HFFc6 (cell line): Measurements from ENCODE around the gene PDZRN3. TPM values are rescaled to one million over a fixed set of nuclear protein-coding genes. Genes with fewer than 3 reads are reported as not detected.
A peak's percentile ranks its signal among the peaks of the same experiment; 100 is the strongest.

Experiments used
- DNase-seq: peaks from one replicate; pipeline ENCODE4 v3.0.0-alpha.2; 2018
- H3K27ac Mint-ChIP-seq: 2 replicates; pipeline ENCODE4 v1.8.0; 2020; ENCODE audit warnings: mild to moderate bottlenecking, mixed read lengths
- H3K27me3 Mint-ChIP-seq: 2 replicates; pipeline ENCODE4 v1.8.0; 2021; ENCODE audit warnings: mild to moderate bottlenecking, moderate library complexity, mixed read lengths; ENCODE audit not compliant: insufficient read depth
- H3K36me3 Mint-ChIP-seq: 2 replicates; pipeline ENCODE4 v1.8.0; 2021; ENCODE audit warnings: low read depth, mixed read lengths
- H3K4me1 Mint-ChIP-seq: 2 replicates; pipeline ENCODE4 v1.8.0; 2020; ENCODE audit warnings: low read depth, mixed read lengths
- H3K4me3 Mint-ChIP-seq: 2 replicates; pipeline ENCODE4 v1.8.0; 2020; ENCODE audit warnings: mild to moderate bottlenecking, moderate library complexity, mixed read lengths
- H3K9me3 Mint-ChIP-seq: 2 replicates; pipeline ENCODE4 v1.8.0; 2020; ENCODE audit warnings: mild to moderate bottlenecking, mixed read lengths
- total RNA-seq, 6 experiments: library from RNA; stranded (reverse); fragmentation: NEBNext Ultra II Directional; extraction: Animal tissue kit (Norgen Biotek cat#: 25700); gene quantifications; 2 replicates in 1 of 6; 3 replicates in 5 of 6; pipeline ENCODE4 v1.2.3, GENCODE V29; 2021
- TF ChIP-seq, protein P1 (sequence below): fragments of 200-600 bp; sonication (generic); IDR thresholded peaks from 2 replicates; pipeline ENCODE4 v1.5.0; 2021; ENCODE audit warnings: antibody characterized with exemption, mild to moderate bottlenecking

The PDZRN3 gene
- total RNA-seq, 6 experiments from 2014 or later = 15.1 to 18.5 (median 16.7) TPM

DNA sequence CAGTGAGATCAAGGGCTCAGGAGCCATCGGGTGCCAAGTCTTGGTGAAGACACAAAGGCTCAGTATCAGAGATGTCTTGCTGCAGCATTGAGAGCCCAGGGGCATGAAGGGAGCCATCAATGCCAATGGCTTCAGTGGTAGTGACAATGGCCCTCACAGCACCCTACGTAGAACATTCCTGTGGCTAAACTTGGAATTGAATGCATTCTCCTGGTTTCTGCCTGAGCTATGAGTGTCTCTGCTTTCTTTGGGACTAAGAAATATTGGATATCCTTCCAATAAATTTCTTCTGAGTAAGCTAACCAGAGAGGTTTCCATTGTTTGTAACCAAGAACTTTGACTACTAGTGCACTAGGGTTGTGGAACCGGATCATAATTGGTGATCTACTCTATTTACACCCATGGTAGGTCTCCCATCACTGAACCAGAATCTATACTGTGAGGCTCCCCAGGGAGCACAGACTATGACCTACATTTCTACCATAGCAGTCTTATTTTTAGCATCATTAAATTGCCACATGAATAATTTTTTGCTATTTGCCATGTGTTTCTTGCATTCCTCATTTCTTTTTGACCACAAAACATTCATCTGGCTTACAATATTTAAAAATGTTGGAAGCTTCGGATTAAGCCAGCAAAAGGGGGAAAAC, 31.6 kb upstream of the PDZRN3 start:
- peak overlapping the region; percentile 62; the same call in 1 of the 2 replicates for H3K27ac Mint-ChIP-seq
- peak overlapping the region; percentile 22; the same call in 1 of the 2 replicates for H3K4me3 Mint-ChIP-seq
- TF ChIP-seq, protein P1, sequence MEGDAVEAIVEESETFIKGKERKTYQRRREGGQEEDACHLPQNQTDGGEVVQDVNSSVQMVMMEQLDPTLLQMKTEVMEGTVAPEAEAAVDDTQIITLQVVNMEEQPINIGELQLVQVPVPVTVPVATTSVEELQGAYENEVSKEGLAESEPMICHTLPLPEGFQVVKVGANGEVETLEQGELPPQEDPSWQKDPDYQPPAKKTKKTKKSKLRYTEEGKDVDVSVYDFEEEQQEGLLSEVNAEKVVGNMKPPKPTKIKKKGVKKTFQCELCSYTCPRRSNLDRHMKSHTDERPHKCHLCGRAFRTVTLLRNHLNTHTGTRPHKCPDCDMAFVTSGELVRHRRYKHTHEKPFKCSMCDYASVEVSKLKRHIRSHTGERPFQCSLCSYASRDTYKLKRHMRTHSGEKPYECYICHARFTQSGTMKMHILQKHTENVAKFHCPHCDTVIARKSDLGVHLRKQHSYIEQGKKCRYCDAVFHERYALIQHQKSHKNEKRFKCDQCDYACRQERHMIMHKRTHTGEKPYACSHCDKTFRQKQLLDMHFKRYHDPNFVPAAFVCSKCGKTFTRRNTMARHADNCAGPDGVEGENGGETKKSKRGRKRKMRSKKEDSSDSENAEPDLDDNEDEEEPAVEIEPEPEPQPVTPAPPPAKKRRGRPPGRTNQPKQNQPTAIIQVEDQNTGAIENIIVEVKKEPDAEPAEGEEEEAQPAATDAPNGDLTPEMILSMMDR = no peak
- peaks cover 54% of the 10 kb centered on the region for H3K4me1 Mint-ChIP-seq
- no peaks in the 10 kb centered on the region; the same call in 1 of the 2 replicates for H3K27me3 Mint-ChIP-seq
- H3K36me3 Mint-ChIP-seq = no peaks in the 10 kb centered on the region
- peak; percentile 73 for DNase-seq
- H3K9me3 Mint-ChIP-seq = no peaks in the 10 kb centered on the region

DNA sequence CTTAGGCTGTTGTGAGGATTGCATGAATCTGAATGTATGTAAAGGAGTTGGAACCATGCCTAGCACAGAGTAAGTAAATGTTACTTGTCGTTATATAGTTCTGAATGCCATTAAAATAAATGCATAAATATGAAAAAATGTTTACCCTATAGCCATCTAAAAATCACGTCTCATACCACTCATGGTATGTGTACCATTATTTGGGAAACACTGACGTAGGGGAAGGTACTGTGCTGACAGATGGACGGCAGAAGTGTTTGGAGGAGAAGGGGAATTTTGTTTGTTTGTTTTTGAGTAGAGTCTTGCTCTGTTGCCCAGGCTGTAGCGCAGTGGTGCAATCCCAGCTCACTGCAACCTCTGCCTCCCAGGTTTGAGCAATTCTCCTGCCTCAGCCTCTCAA, 30.5 kb upstream of the PDZRN3 start:
- no peak overlapping the region for H3K4me3 Mint-ChIP-seq
- H3K27ac Mint-ChIP-seq = no peak overlapping the region
- no peak for DNase-seq
- peaks cover 49% of the 10 kb centered on the region for H3K4me1 Mint-ChIP-seq
- TF ChIP-seq, protein P1 = no peak
- H3K9me3 Mint-ChIP-seq = no peaks in the 10 kb centered on the region
- no peaks in the 10 kb centered on the region; the same call in 1 of the 2 replicates for H3K27me3 Mint-ChIP-seq
- H3K36me3 Mint-ChIP-seq = no peaks in the 10 kb centered on the region

DNA sequence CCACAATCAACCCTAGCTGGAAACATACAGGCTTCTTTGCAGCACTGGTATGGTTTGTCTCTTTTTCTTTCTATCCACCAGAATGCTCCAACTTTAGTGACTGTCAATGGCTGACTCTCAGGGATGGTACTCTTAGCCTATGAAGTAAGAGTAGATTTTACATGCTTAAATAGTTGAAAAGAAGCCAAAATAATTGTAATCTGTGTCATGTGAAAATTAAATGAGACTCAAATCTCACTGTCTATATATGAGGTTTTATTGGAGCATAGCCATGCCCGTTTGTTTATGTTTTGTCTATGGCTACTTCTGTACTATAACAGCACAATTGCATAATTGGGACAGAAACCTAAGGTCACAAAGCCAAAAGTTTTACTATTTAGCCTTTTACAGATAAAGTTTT, 29.1 kb upstream of the PDZRN3 start:
- Mint-ChIP-seq H3K9me3 (no peaks in the 10 kb centered on the region), H3K27ac (no peak overlapping the region), H3K27me3 (no peaks in the 10 kb centered on the region; the same call in 1 of the 2 replicates), H3K36me3 (no peaks in the 10 kb centered on the region), H3K4me1 (peaks cover 45% of the 10 kb centered on the region), H3K4me3 (no peak overlapping the region)
- TF ChIP-seq, protein P1 = no peak
- peak; percentile 52 for DNase-seq

DNA sequence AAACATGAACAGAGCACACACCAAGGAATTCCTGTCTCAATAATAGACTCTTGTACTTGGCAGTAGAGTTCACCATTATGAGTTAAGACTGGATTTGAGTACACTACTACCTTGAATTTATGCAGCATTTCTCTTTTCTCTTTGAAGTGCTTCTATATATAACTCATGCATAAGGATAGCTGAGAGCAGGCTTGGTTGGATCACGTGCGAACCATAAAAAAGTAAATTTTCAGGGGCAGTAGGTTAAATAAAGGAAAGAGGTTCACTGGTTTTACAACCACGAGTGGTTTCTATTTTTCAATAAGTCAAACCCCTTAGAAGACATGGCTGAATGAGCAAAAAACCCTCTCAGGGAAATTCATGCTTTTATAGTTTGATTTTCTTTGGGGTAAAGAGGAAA, 28.6 kb upstream of the PDZRN3 start:
- TF ChIP-seq, protein P1 = no peak
- H3K27me3 Mint-ChIP-seq = no peaks in the 10 kb centered on the region; the same call in 1 of the 2 replicates
- H3K4me1 Mint-ChIP-seq = peaks cover 40% of the 10 kb centered on the region
- no peak for DNase-seq
- H3K27ac Mint-ChIP-seq = no peak overlapping the region
- H3K36me3 Mint-ChIP-seq = no peaks in the 10 kb centered on the region
- no peak overlapping the region for H3K4me3 Mint-ChIP-seq
- H3K9me3 Mint-ChIP-seq = no peaks in the 10 kb centered on the region

DNA sequence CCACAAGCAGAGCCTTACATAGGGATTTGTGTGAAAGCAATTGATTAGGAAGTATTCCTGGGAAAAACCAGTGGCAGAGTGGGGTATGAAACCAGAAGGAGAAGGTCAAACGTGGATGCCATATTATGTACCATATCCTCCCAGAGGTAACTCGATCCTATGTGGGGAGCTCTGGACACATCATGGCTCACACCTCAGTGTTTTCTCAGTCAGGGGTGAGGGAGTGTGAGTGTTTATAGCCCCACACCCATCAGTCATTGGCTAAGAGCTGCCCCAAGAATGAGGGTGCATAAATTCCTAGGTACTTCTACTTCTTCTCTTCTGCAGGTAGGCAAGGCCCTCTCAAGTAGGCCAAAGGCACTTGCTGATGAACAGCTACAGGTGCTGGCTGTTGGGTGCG, 28.2 kb upstream of the PDZRN3 start:
- no peaks in the 10 kb centered on the region for H3K9me3 Mint-ChIP-seq
- DNase-seq = no peak
- no peaks in the 10 kb centered on the region for H3K36me3 Mint-ChIP-seq
- TF ChIP-seq, protein P1 = no peak
- no peak overlapping the region for H3K27ac Mint-ChIP-seq
- H3K4me3 Mint-ChIP-seq = no peak overlapping the region
- H3K4me1 Mint-ChIP-seq = peaks cover 36% of the 10 kb centered on the region
- H3K27me3 Mint-ChIP-seq = no peaks in the 10 kb centered on the region
